NCI-H1436 treated with DMSO at 0.1 percent for 48 hours (cell line): Measurements from ENCODE around the gene CDO1.

Source experiments
- DNase-seq: peaks from one replicate; lab custom pipeline; 2025; lab: John Stamatoyannopoulos, UW

The CDO1 gene

GRCh38 chr5:115785381-115786065 is 30.9 kb downstream of the CDO1 start:
- no peak for DNase-seq

- DNase-seq, result no peak
Observed at GRCh38 chr5:115778417-115778816, 38.0 kb downstream of the CDO1 start.

DNA sequence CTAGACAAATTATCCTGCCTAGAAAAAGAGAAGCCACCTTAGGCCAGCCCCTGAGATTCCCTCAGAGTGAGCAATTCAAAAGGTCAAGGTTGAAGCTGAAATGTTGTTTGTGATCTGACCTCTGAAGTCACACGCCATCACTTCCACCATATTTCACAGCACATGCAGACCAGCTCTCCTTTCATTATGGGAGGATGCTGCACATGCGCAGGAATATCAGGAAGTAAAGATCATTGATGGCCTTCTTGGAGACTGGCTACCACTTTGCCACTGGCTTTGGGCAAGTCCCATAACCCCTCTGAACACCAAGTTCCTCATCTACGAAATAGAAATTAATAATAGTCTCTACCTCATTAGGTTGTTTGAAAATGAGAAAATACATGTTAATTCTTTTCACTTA is 39.5 kb downstream of the CDO1 start:
- no peak for DNase-seq

DNA sequence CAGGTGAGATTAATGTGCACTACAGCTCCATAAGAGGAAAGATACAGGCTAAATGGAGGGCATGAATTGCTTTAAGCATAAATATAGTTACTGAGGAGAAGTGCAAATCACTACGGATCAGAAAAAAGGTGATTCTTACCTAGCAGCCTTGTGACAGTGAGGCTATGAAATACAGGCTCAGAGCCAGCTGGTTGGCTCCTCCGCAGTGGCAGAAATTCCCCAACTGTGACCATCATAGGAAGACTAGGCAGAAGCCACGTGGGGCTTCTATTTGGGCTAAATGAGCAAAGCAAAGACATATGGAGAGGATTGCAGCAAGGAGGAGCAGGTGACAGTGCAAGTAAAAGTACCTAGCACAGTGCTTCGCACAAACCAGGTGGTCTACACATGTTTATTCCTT is 40.5 kb downstream of the CDO1 start:
- DNase-seq, result no peak

- DNase-seq, result no peak
Observed at GRCh38 chr5:115774684-115775083, 41.8 kb downstream of the CDO1 start.

DNA sequence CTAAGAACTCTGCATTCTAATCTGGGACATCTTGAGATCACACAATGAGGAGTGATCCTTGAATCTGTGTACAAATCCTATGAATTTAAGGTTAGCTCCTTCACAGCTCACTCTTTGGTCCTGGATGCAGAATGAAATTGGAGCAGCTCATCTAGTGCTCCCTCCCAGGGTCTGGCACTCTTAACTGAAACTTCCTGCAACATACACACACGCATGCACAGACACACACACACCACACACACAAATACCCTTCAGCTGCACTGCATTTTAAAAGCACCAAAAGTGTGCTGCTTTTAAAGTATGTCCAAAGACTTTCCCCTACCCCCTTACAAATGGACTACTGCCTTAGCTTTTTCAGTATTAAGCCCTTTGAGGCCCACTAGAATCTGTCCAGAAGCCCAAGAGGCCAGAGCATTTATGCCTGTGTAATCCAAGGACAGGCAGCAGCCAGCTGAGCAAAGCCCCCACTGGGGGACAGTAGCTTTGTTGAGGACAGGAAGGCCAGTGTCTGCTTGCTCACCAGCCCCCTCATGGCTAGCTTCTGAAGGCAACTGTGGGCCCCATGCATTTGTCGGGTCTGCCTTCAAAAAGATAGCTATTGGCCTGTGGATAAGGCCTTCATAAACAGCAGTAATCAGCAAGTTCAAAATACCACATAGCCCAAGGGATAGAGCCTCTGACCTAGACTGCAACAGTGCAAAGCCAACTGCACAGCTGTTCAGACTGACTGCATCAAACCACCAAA is 43.6 kb downstream of the CDO1 start:
- DNase-seq, result no peak

DNA sequence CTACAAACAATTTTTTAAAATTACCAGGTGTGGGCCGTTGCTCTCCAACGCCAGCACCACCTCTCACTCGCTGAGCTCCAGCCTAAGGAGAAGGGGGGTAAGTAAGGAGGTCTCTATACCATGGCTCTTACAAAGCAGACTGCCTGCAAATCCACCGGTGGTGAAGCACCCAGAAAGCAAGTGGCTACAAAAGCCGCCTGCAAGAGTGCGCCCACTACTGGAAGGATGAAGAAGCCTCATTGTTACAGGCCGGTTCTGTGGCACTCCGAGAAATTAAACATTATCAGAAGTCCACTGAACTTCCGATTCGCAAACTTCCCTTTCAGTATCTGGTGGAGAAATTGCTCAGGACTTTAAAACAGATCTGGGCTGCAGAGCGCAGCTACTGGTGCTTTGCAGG is 46.0 kb downstream of the CDO1 start:
- DNase-seq, result no peak

- no peak for DNase-seq
Observed at GRCh38 chr5:115767424-115767823, 49.0 kb downstream of the CDO1 start.

DNA sequence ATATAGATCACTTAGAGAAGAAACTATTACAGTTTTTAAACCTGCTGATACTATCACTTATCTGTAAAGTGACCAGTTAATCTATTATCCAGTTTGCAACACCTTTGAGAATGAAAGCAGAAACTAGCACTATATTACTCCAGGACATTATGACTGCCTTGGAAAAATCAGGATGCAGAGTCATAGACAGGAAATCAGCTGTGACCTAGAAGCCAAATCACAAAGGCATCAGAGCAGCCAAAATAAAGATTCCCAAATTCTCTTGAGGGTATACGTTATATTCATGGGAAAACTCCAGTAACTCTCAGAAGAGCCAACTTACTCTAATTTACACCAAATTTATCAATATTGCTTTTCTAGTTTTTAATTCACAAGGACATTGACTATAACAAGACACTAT is 49.9 kb downstream of the CDO1 start:
- no peak for DNase-seq

- no peak for DNase-seq
Observed at GRCh38 chr5:115758356-115758755, 58.1 kb downstream of the CDO1 start.

DNA sequence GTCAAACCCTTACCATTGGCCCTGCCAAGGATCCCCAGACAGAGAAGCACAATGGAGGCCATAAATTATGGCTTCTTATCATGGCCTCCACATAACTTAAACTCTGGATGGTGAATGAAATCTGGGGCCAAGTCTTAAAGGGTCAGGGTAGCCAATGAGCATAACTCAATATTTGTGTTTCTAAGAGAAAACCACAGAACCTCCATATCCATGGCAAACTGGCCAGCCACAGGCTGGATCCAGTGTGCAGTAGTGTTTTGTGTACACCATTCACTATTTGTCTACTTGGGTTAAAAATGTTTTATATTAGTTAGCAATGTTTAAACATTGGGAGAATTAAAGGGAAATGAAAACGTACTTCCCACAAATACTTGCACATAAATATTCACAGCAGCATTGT is 60.8 kb downstream of the CDO1 start:
- DNase-seq, result no peak
